H9 (cell line): ENCODE measurements around the gene CDR2L. TPM values are rescaled to one million over a fixed set of nuclear protein-coding genes. Genes with fewer than 3 reads are reported as not detected.

Experiments used
- DNase-seq: peaks from one replicate; pipeline ENCODE4 v3.0.0-alpha.2; 2017
- H2AFZ ChIP-seq: one replicate; pipeline ENCODE4 v1.6.1; 2013; ENCODE audit warnings: mild to moderate bottlenecking, low read length, control low read depth, moderate library complexity
- H2AK5ac ChIP-seq: 2 replicates; pipeline ENCODE4 v1.6.1; 2013; ENCODE audit warnings: low read length, control low read depth, mixed read lengths; ENCODE audit not compliant: insufficient read length
- H2BK120ac ChIP-seq: one replicate; pipeline ENCODE4 v1.6.1; 2013; ENCODE audit warnings: low read depth, mild to moderate bottlenecking, low read length, control low read depth, inconsistent platforms; ENCODE audit not compliant: poor library complexity, severe bottlenecking
- H2BK12ac ChIP-seq: 2 replicates; pipeline ENCODE4 v1.6.1; 2013; ENCODE audit warnings: low read length, control low read depth, mixed read lengths, low read depth; ENCODE audit not compliant: insufficient read length
- H2BK15ac ChIP-seq: 2 replicates; pipeline ENCODE4 v1.6.1; 2013; ENCODE audit warnings: low read depth, low read length, control low read depth
- H2BK20ac ChIP-seq: one replicate; pipeline ENCODE4 v1.6.1; 2013; ENCODE audit warnings: low read depth, mild to moderate bottlenecking, low read length, control low read depth, inconsistent platforms; ENCODE audit not compliant: poor library complexity, severe bottlenecking
- H2BK5ac ChIP-seq: 2 replicates; pipeline ENCODE4 v1.6.1; 2013; ENCODE audit warnings: low read length, control low read depth, mixed read lengths; ENCODE audit not compliant: insufficient read length
- H3K14ac ChIP-seq: 2 replicates; pipeline ENCODE4 v1.6.1; 2013; ENCODE audit warnings: low read length, control low read depth; ENCODE audit not compliant: insufficient read depth
- H3K18ac ChIP-seq: 2 replicates; pipeline ENCODE4 v1.6.1; 2013; ENCODE audit warnings: low read depth, mild to moderate bottlenecking, mixed read lengths, low read length, control low read depth; ENCODE audit not compliant: insufficient read length
- H3K23ac ChIP-seq: 2 replicates; pipeline ENCODE4 v1.6.1; 2013; ENCODE audit warnings: low read length, control low read depth, mixed read lengths, low read depth; ENCODE audit not compliant: insufficient read length
- H3K23me2 ChIP-seq: 2 replicates; pipeline ENCODE4 v1.6.1; 2013; ENCODE audit warnings: low read depth, mild to moderate bottlenecking, mixed read lengths, low read length, control low read depth; ENCODE audit not compliant: insufficient read length, poor library complexity, severe bottlenecking
- H3K27ac ChIP-seq: 2 replicates; pipeline ENCODE4 v1.5.1; 2013; ENCODE audit warnings: low read length, control low read depth, mixed read lengths, low read depth; ENCODE audit not compliant: insufficient read length
- H3K27me3 ChIP-seq: 2 replicates; pipeline ENCODE4 v1.6.1; 2013; ENCODE audit warnings: low read length, control low read depth, inconsistent platforms; ENCODE audit not compliant: insufficient read depth
- H3K4ac ChIP-seq: 2 replicates; pipeline ENCODE4 v1.6.1; 2013; ENCODE audit warnings: low read depth, mild to moderate bottlenecking, control low read depth, inconsistent platforms, low read length, moderate library complexity
- H3K4me1 ChIP-seq: 2 replicates; pipeline ENCODE4 v1.6.1; 2013; ENCODE audit warnings: low read length, control low read depth, inconsistent platforms; ENCODE audit not compliant: insufficient read depth
- H3K4me2 ChIP-seq: 2 replicates; pipeline ENCODE4 v1.6.1; 2013; ENCODE audit warnings: low read length, control low read depth, mixed read lengths; ENCODE audit not compliant: insufficient read length, insufficient read depth
- H3K56ac ChIP-seq: 2 replicates; pipeline ENCODE4 v1.6.1; 2013; ENCODE audit warnings: low read depth, mild to moderate bottlenecking, mixed read lengths, low read length, control low read depth; ENCODE audit not compliant: insufficient read length
- H3K79me1 ChIP-seq: 2 replicates; pipeline ENCODE4 v1.6.1; 2013; ENCODE audit warnings: low read depth, mild to moderate bottlenecking, moderate library complexity, low read length, control low read depth, inconsistent platforms; ENCODE audit not compliant: insufficient read depth, poor library complexity, severe bottlenecking
- H3K79me2 ChIP-seq: 2 replicates; pipeline ENCODE4 v1.6.1; 2013; ENCODE audit warnings: low read length, control low read depth, inconsistent platforms; ENCODE audit not compliant: insufficient read depth
- H3K9ac ChIP-seq: 2 replicates; pipeline ENCODE4 v1.6.1; 2013; ENCODE audit warnings: low read length, control low read depth, mixed read lengths; ENCODE audit not compliant: insufficient read length; ENCODE audit errors: extremely low read depth
- H3K9me3 ChIP-seq: one replicate; pipeline ENCODE4 v1.6.1; 2013; ENCODE audit warnings: low read depth, low read length, inconsistent platforms; ENCODE audit not compliant: control insufficient read depth
- H3T11ph ChIP-seq: one replicate; pipeline ENCODE4 v1.6.1; 2013; ENCODE audit warnings: mild to moderate bottlenecking, low read length, control low read depth, inconsistent platforms
- H4K20me1 ChIP-seq: one replicate; pipeline ENCODE4 v1.6.1; 2013; ENCODE audit not compliant: control insufficient read depth, insufficient read length, insufficient read depth
- H4K5ac ChIP-seq: 2 replicates; pipeline ENCODE4 v1.6.1; 2013; ENCODE audit warnings: low read depth, mild to moderate bottlenecking, mixed read lengths, low read length, control low read depth; ENCODE audit not compliant: insufficient read length
- H4K8ac ChIP-seq: replicated peaks from 2 replicates; pipeline ENCODE4 v1.6.1; 2013; ENCODE audit warnings: low read length, control low read depth, mixed read lengths, low read depth; ENCODE audit not compliant: insufficient read length
- H4K91ac ChIP-seq: 2 replicates; pipeline ENCODE4 v1.6.1; 2013; ENCODE audit warnings: low read depth, mild to moderate bottlenecking, moderate library complexity, mixed read lengths, low read length, control low read depth; ENCODE audit not compliant: insufficient read length
- H3K27ac Mint-ChIP-seq, 3 experiments: 2 replicates in 2 of 3; 3 replicates in 1 of 3; pipeline ENCODE4 v1.8.0; 2020 to 2021; ENCODE audit warnings: mixed read lengths in 3 of 3, mild to moderate bottlenecking in 1 of 3, moderate library complexity in 1 of 3
- H3K27me3 Mint-ChIP-seq: 2 replicates; pipeline ENCODE4 v1.8.0; 2021; ENCODE audit warnings: low read depth, mild to moderate bottlenecking, moderate library complexity, mixed read lengths
- H3K36me3 Mint-ChIP-seq, 3 experiments: 2 replicates in 2 of 3; 3 replicates in 1 of 3; pipeline ENCODE4 v1.8.0; 2020 to 2021; ENCODE audit warnings: low read depth in 3 of 3, mixed read lengths in 3 of 3; ENCODE audit not compliant: insufficient read depth in 1 of 3
- H3K4me1 Mint-ChIP-seq, 2 experiments: 2 replicates each; pipeline ENCODE4 v1.8.0; 2020; ENCODE audit warnings: mixed read lengths in 2 of 2
- H3K4me3 Mint-ChIP-seq, 2 experiments: 2 replicates in 1 of 2; 3 replicates in 1 of 2; pipeline ENCODE4 v1.8.0; 2020 to 2021; ENCODE audit warnings: mild to moderate bottlenecking in 2 of 2, mixed read lengths in 2 of 2, moderate library complexity in 1 of 2
- H3K9me3 Mint-ChIP-seq, 2 experiments: 2 replicates in 1 of 2; 3 replicates in 1 of 2; pipeline ENCODE4 v1.8.0; 2020; ENCODE audit warnings: mild to moderate bottlenecking in 2 of 2, mixed read lengths in 2 of 2, moderate library complexity in 1 of 2
- WGBS: extraction: QIAGEN DNeasy Blood & Tissue Kit; methylation state at CpG from one replicate; pipeline ENCODE4 v1.1.7; 2013; ENCODE audit warnings: missing lambda C conversion rate, low lambda C conversion rate, mixed read lengths; ENCODE audit not compliant: insufficient read length; ENCODE audit errors: extremely low coverage; 5-methylcytosine and 5-hydroxymethylcytosine counted together
- total RNA-seq: library from RNA; stranded (reverse); gene quantifications from 2 replicates; pipeline ENCODE4 v1.2.1, GENCODE V29; 2021
- TF ChIP-seq, protein P1 (sequence below): fragments of 200-600 bp; sonication (generic); conservative IDR thresholded peaks from 3 replicates; pipeline ENCODE4 v1.8.0; 2021; ENCODE audit warnings: antibody characterized with exemption, mild to moderate bottlenecking

The CDR2L gene
- total RNA-seq, 1 experiment from 2014 or later = 23.3 TPM

DNA sequence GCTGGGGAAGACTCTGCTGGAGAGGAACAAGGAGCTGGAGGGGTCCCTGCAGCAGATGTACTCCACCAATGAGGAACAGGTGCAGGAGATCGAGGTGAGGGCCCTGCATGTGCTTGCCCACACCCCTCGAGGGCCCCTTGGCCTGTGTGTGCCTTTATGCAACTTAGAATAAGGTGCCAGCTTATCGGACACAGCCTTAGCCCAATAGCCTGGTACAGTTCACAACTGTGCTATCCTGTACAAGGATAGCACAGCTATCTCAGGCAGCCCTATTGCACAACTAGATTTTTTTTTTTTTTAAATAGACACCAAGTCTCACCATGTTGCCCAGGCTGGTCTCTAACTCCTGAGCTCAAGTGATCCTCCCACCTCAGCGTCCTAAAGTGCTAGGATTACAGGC lies 12.1 kb downstream of the CDR2L start:
- DNase-seq = no peak
- H3K36me3 Mint-ChIP-seq = peaks cover 9 to 40% (median 32%) of the 10 kb centered on the region in 3 experiments; a peak in 6 of 7 replicates
- Histone ChIP-seq H3T11ph (no peak overlapping the region), H3K23ac (no peak overlapping the region), H3K4ac (no peak overlapping the region), H2BK15ac (no peak overlapping the region), H3K18ac (no peak overlapping the region), H3K9me3 (no peaks in the 10 kb centered on the region), H2AFZ (no peak overlapping the region), H3K9ac (no peak overlapping the region), H3K14ac (no peak overlapping the region), H4K8ac (no peak overlapping the region), H2BK5ac (no peak overlapping the region), H3K4me1 (no peaks in the 10 kb centered on the region), H4K5ac (no peak overlapping the region), H4K91ac (no peak overlapping the region), H2BK20ac (no peak overlapping the region), H2BK12ac (no peak overlapping the region), H3K79me1 (no peaks in the 10 kb centered on the region), H3K56ac (no peak overlapping the region), H3K23me2 (no peaks in the 10 kb centered on the region), H3K79me2 (no peaks in the 10 kb centered on the region; the same call in 1 of the 2 replicates), H3K27ac (no peak overlapping the region), H2AK5ac (no peak overlapping the region), H3K27me3 (no peaks in the 10 kb centered on the region), H4K20me1 (no peaks in the 10 kb centered on the region), H2BK120ac (no peak overlapping the region), H3K4me2 (no peak overlapping the region)
- WGBS = no CpG with 5 or more reads among the region's 4 CpGs
- H3K9me3 Mint-ChIP-seq = no peaks in the 10 kb centered on the region
- TF ChIP-seq, protein P1, sequence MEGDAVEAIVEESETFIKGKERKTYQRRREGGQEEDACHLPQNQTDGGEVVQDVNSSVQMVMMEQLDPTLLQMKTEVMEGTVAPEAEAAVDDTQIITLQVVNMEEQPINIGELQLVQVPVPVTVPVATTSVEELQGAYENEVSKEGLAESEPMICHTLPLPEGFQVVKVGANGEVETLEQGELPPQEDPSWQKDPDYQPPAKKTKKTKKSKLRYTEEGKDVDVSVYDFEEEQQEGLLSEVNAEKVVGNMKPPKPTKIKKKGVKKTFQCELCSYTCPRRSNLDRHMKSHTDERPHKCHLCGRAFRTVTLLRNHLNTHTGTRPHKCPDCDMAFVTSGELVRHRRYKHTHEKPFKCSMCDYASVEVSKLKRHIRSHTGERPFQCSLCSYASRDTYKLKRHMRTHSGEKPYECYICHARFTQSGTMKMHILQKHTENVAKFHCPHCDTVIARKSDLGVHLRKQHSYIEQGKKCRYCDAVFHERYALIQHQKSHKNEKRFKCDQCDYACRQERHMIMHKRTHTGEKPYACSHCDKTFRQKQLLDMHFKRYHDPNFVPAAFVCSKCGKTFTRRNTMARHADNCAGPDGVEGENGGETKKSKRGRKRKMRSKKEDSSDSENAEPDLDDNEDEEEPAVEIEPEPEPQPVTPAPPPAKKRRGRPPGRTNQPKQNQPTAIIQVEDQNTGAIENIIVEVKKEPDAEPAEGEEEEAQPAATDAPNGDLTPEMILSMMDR = no peak
- no peaks in the 10 kb centered on the region for H3K27me3 Mint-ChIP-seq
- no peak overlapping the region for H3K4me3 Mint-ChIP-seq
- H3K4me1 Mint-ChIP-seq = no peaks in the 10 kb centered on the region
- no peak overlapping the region for H3K27ac Mint-ChIP-seq
